Measurements from ENCODE around the gene TTC9B.

Gene TTC9B

GRCh38 chr19:40217934-40218890 lies at the start of gene TTC9B:
TTC9B (minus strand) TSS chr19:40218384; CDS start chr19:40218381, 3 bp downstream.
- TF ChIP-seq GATA2 (IDR thresholded peaks at IDR 0.05; ENCODE audit: low read depth, low read length) (no peak), GATA3 (IDR thresholded peaks at IDR 0.05; ENCODE audit: low read depth, low read length) (no peak)

DNA sequence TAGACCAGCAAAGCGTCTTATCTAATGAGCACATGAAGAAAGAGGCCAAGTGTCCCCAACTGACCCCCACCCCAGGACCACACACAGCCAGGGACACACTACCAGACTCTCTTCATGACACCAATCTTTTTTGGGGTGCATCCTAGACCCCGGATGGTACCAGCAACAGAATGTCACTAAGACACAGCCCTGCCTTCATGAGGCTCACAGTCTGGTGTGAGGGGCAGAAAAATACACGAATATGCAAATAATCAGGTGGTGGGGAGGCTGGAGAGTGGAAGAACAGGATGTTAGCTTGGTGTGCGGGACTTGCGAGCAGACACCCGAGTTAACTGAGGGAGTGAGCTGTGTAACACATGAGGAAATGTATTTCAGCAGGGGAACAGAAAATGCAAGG lies 49.4 kb upstream of the TTC9B start:
- no peak for TF ChIP-seq GATA3 (IDR thresholded peaks at IDR 0.05; ENCODE audit: low read depth, low read length)
- TF ChIP-seq GATA2 (IDR thresholded peaks at IDR 0.05; ENCODE audit: low read depth, low read length), result no peak

GRCh38 chr19:40266912-40267600 lies 48.9 kb upstream of the TTC9B start:
- TF ChIP-seq GATA3 (IDR thresholded peaks at IDR 0.05; ENCODE audit: low read depth, low read length) (no peak), GATA2 (IDR thresholded peaks at IDR 0.05; ENCODE audit: low read depth, low read length) (no peak)

GRCh38 chr19:40266119-40266518 lies 47.9 kb upstream of the TTC9B start:
- no peak for TF ChIP-seq GATA2 (IDR thresholded peaks at IDR 0.05; ENCODE audit: low read depth, low read length)
- TF ChIP-seq GATA3 (IDR thresholded peaks at IDR 0.05; ENCODE audit: low read depth, low read length), result no peak

GRCh38 chr19:40265763-40266099 lies 47.5 kb upstream of the TTC9B start:
- no peak for TF ChIP-seq GATA3 (IDR thresholded peaks at IDR 0.05; ENCODE audit: low read depth, low read length)
- no peak for TF ChIP-seq GATA2 (IDR thresholded peaks at IDR 0.05; ENCODE audit: low read depth, low read length)

DNA sequence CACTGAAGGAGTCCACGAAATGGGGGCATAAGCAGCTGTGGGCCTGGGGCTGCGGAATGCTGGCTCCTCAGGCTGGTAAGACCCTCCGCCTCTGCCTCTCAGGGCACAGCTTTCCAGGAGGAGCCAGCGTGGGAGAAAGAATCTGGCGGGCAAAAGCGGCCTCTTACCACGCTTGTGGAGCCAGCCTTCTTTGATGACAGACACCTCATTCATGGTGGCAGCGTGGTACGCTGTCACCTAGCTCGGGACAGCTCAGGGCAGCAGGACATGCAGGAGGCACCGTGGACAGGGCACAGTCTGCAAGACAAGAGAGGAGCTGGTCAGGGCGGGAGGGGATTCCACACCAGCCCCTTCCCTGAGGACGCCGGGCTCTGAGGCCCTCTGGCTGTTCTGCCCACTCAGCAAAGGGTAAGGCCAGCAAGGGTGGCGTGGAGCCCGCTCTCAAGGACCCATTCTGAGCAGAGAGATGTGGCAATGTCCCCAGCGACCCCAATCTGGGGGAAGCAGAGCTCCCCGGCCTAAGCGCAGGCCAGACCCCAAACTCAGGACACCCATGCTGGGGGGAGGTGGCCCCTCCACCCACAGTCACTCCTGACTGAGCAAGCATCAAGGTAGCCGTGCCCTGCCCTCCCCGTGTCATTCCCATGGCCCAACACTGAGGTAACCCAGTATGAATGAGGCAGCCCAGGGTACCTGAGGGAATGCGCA lies 47.0 kb upstream of the TTC9B start:
- TF ChIP-seq GATA2 (IDR thresholded peaks at IDR 0.05; ENCODE audit: low read depth, low read length) (no peak), GATA3 (IDR thresholded peaks at IDR 0.05; ENCODE audit: low read depth, low read length) (no peak)

- no peak for TF ChIP-seq GATA3 (IDR thresholded peaks at IDR 0.05; ENCODE audit: low read depth, low read length)
- no peak for TF ChIP-seq GATA2 (IDR thresholded peaks at IDR 0.05; ENCODE audit: low read depth, low read length)
These were observed 46.3 kb upstream of the TTC9B start for GRCh38 chr19:40264314-40265054.

- TF ChIP-seq GATA2 (IDR thresholded peaks at IDR 0.05; ENCODE audit: low read depth, low read length) (no peak), GATA3 (IDR thresholded peaks at IDR 0.05; ENCODE audit: low read depth, low read length) (no peak)
These were observed 45.5 kb upstream of the TTC9B start for GRCh38 chr19:40263440-40264313.

DNA sequence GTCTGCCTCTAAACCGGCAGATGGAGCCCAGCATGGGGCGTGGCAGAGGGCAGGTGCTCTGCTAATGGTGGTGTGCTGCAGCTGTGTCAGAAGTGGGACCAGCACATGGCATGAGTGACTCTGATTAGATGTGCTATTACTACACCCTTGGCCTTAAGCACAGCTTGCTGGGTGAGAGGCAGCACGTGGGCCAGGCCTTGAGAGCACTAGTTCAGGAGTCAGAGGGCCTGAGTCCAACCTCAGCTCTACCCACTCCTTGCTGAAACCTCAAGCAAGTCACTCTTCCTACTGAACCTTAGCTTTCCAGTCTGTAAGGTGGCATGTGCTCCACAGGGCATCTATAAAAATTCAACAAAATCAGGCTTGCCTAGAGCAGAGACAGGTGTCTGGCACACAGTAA lies 44.2 kb upstream of the TTC9B start:
- no peak for TF ChIP-seq GATA2 (IDR thresholded peaks at IDR 0.05; ENCODE audit: low read depth, low read length)
- TF ChIP-seq GATA3 (IDR thresholded peaks at IDR 0.05; ENCODE audit: low read depth, low read length), result no peak

GRCh38 chr19:40261631-40262030 lies 43.4 kb upstream of the TTC9B start:
- TF ChIP-seq GATA2 (IDR thresholded peaks at IDR 0.05; ENCODE audit: low read depth, low read length), result no peak
- no peak for TF ChIP-seq GATA3 (IDR thresholded peaks at IDR 0.05; ENCODE audit: low read depth, low read length)

DNA sequence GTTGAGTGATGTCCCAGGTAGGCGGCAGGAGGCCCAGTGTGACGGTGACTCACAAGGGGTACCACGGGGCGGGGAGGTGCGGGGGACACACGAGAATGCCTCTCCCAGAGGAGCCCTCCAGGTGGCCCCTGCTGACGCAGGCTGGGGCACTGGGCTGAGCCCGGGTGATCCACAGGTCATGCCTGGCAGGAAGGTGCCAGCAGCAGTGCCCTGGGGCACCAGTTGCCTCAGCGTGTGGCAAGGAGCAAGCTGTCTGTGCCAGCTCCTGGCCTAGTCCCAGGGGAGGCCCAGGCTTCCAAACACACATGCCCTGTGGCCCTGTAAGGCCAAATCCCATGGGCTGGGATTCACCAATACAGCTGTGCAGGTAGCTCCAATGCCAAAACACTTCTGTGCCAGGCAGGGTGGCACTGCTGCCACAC lies 38.9 kb upstream of the TTC9B start:
- TF ChIP-seq GATA3 (IDR thresholded peaks at IDR 0.05; ENCODE audit: low read depth, low read length) (no peak), GATA2 (IDR thresholded peaks at IDR 0.05; ENCODE audit: low read depth, low read length) (no peak)

DNA sequence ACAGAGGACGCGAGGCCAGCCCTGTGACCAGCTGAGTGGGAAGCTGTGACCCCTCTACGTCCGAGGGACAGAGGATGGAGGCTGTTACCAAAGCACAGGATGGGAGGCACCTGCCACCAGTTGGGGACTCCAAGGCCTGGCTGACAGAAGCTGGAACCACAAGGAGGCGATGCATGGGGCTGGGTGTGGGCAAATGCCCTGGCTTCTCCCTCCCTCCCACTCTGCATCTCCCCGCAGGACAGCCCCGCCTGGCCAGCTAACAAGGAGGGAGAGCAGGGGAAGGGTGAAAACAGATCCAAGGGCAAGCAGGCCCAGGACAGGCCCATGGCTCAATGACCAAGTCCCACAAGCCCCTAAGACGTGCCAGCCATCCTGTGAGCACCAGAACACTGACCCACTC lies 38.3 kb upstream of the TTC9B start:
- no peak for TF ChIP-seq GATA3 (IDR thresholded peaks at IDR 0.05; ENCODE audit: low read depth, low read length)
- TF ChIP-seq GATA2 (IDR thresholded peaks at IDR 0.05; ENCODE audit: low read depth, low read length), result no peak
